Cortex of kidney (tissue), 1 donor: Measurements from ENCODE around the gene TERC.
"Not testable (repeated sequence)": the region's sequence is repeated elsewhere in the genome, so short reads cannot be mapped to it uniquely, and the experiment has no call there.

Experiments
- DNase-seq: peaks from one replicate; lab custom pipeline; 2025; lab: John Stamatoyannopoulos, UW

The TERC gene

GRCh38 chr3:169771497-169772304 is 6.8 kb upstream of the TERC start:
- no peak for DNase-seq

DNA sequence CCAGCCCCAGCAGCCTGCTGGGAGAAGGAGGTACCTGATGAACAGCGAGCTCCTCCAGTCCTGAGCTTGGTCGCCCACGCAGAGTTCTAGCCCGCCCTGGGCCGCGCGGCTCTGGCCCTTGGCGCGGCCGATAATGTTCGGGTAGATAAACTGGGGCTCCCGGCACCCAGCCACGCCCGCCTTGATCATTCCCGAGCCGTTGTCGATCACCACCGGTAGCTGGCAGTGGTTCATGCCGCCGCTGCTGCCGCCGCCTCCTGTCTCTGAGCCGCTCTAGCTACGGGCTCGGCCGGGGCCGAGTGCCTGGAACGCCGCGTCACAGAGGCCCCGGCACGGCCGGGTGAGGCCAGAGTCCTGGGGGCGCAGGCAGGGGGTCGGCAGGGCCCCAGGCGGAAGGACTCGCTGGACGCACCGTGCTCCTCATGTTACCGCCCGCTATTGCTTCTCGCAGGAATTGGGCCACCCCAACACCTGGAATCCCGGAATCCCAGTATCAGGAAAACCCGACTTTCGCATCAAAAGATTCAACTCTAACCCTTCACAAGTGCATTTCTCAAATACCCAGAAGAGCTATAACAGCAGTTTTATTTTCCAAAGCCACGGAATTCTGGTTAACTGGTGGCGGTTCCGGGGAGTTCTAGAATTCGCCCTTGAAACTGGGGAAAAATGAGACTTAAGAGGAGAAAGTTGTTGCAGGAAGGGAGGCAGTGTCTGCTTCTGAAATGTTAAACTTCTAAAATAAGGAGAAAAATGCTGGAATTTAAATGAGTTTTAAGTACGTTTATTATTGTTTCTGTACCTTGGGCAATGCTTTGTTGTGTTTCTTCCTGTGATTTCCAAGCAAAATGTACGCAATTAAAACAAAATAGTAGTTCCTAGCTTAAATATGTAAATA is 4.7 kb upstream of the TERC start, which contains the start of gene ACTRT3:
TSS of gene ACTRT3 (minus strand) at position 275 of the 895 bp plus-strand sequence. CDS start at position 234, 41 bp downstream.
- no peak for DNase-seq

DNA sequence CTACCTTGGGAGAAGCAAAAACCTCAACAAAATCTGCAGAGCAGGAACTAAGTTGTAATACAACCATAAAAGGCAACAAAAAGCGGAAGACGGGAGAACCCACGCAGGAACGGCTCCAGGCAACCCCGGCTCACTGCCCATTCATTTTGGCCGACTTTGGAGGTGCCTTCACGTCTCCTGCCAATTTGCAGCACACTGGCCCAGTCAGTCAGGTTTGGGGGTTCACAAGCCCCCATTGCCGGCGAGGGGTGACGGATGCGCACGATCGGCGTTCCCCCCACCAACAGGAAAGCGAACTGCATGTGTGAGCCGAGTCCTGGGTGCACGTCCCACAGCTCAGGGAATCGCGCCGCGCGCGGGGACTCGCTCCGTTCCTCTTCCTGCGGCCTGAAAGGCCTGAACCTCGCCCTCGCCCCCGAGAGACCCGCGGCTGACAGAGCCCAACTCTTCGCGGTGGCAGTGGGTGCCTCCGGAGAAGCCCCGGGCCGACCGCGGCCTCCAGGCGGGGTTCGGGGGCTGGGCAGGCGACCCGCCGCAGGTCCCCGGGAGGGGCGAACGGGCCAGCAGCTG is 463 bp downstream of the TERC start:
- DNase-seq: no peak

DNA sequence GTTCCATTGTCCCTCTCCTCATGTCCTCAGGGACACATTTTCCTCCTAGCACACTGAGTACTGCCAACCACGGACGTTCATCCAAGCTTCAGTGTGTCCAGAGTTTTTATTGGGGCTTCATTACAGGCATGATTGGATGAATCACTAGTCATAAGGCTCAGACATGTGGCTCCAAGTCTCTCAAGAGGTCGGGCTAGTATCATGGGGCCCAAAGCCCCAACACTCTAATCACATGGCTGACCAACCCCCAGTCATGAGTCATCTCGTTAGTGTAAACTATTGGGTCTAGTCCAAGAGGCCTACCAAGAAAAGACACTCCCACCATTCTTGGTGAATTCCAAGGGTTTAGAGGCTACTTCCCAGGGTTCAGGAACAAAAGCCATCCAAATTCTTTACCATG is 4.4 kb downstream of the TERC start:
- DNase-seq: no peak

- no peak for DNase-seq
These were observed 5.6 kb downstream of the TERC start for GRCh38 chr3:169759256-169759655.

- DNase-seq: no peak
These were observed 6.4 kb downstream of the TERC start for GRCh38 chr3:169758359-169758994.

- no peak for DNase-seq
These were observed 9.4 kb downstream of the TERC start for GRCh38 chr3:169755488-169755887.

- DNase-seq: no peak
These were observed 10.1 kb downstream of the TERC start for GRCh38 chr3:169754711-169755110.

DNA sequence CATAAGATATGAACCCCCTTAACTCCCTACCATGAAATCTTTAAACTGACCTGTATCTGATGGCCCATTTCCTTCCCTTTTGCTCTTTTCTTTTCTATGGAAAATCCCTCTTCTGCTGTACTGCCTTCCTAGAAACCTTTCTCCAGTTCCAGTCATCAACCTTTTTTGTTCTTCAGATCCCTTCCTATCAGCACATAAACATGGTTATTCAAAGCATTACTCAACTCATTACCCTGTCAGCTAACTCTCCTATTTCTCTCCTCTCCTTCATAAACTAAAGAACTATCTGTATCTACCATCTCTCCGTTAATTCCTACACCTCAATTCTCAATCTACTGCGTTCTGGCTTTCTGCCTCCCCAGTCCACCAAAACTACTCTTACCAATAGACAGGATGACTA is 13.0 kb downstream of the TERC start:
- DNase-seq: no peak

- no peak for DNase-seq
These were observed 14.2 kb downstream of the TERC start for GRCh38 chr3:169750665-169751064.

DNA sequence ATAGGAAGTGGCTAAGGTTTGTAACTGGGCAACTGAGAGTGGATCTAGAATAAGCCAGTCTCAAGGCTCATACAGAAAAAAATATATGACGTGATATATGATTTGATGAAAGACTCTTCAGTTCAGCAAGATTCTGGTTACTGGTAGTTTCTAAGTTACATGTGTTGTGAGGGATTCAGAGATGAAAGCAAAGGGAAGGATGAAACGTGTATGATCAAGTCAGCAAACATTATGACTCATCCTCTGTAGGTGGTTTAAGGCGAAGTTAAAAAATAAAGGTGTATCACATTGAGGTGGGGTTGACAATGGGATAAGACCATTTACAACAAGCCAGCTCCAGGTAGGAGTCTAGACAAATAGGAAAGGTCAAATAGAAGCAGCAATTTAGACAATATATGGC is 16.2 kb downstream of the TERC start:
- no peak for DNase-seq

GRCh38 chr3:169746924-169747323 is 17.9 kb downstream of the TERC start:
- DNase-seq: no peak

GRCh38 chr3:169744366-169745054 is 20.4 kb downstream of the TERC start:
- DNase-seq: no peak

DNA sequence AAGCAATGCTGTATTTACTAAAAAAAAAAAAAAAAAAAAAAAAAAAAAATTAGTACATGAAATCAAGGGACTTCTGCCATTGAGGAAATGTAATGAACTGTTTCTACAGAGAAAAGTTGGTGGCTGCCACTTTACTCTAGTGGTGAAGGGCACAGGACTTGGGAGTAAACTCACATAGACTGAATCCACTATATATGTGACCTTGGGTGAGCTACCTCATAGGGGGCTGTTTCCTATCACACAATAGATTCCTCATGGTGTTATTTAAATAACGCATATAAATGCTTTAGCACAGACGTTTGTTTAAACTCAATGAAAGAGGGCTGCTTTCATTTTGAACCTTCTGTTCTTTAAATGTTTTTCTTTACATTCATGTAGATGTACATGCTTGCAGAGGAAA is 25.8 kb downstream of the TERC start:
- DNase-seq: no peak

DNA sequence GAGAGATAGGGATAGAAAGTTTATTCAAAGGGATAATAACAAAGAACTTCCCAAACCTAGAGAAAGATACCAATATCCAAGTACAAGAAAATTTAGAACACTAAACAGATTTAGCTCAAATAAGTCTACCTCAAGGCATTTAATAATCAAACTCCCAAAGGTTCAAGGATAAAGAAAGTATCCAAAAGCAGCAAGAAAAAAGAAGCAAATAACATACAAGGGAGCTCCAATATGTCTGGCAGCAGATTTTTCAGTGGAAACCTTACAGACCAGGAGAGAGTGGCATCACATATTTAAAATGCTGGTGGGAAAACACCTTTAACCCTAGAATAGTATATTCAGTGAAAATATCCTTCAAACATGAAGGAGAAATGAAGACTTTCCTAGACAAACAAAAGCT is 33.0 kb downstream of the TERC start:
- not testable (repeated sequence) for DNase-seq

GRCh38 chr3:169722724-169723123 is 42.1 kb downstream of the TERC start:
- DNase-seq: no peak

- DNase-seq: not testable (repeated sequence)
These were observed 46.4 kb downstream of the TERC start for GRCh38 chr3:169718415-169718814.
